ENCODE measurements around the gene NIT1. TPM values are rescaled to one million over a fixed set of nuclear protein-coding genes. Genes with fewer than 3 reads are reported as not detected.

Gene NIT1
- total and polyA plus RNA-seq, 2 of the 8 experiments (the other 6 are each of a cell fraction or from before 2014, with no cell fraction given) = 33.0 to 40.4 TPM

GRCh38 chr1:161168906-161169305 lies 51.0 kb downstream of the NIT1 start:
- Histone ChIP-seq H4K8ac (ENCODE audit: extremely low read depth, insufficient read depth, low read length) (no peak overlapping the region), H4K20me1 (replicated peaks in 1 of 2; ENCODE audit: control insufficient read depth in 1 of 2, insufficient read depth in 2 of 2, low read length in 2 of 2) (peaks cover 0 to 2% of the 10 kb centered on the region in 2 experiments), H3K9me3 (ENCODE audit: insufficient read depth in 2 of 2, low read depth in 1 of 2, low read length in 1 of 2) (no peaks in the 10 kb centered on the region), H2AK5ac (ENCODE audit: low read depth, low read length) (no peak overlapping the region), H3K4me1 (replicated peaks in 1 of 4; ENCODE audit: control insufficient read depth in 3 of 4, insufficient read depth in 4 of 4, low read length in 3 of 4) (peaks cover 0 to 7% (median 5%) of the 10 kb centered on the region in 4 experiments; a peak in 4 of 7 replicates), H3K27me3 (replicated peaks in 1 of 4; ENCODE audit: control insufficient read depth in 3 of 4, extremely low read depth in 1 of 4, insufficient read depth in 3 of 4, low read length in 3 of 4) (no peaks in the 10 kb centered on the region), H4K91ac (replicated peaks; ENCODE audit: insufficient read length, low read length) (no peak overlapping the region), H2BK15ac (ENCODE audit: low read length) (no peak overlapping the region), H2BK20ac (ENCODE audit: low read length) (no peak overlapping the region), H2BK5ac (ENCODE audit: low read depth, low read length) (no peak overlapping the region), H3K23ac (ENCODE audit: insufficient read length) (no peak overlapping the region), H3K4me2 (ENCODE audit: insufficient read depth in 1 of 2, low read depth in 2 of 2, low read length in 2 of 2) (no peak overlapping the region), H3K4ac (replicated peaks; ENCODE audit: insufficient read length, low read depth, low read length) (no peak overlapping the region), H3K4me3 (ENCODE audit: extremely low read depth in 1 of 4, insufficient read depth in 2 of 4, low read depth in 3 of 4, low read length in 4 of 4) (no peak overlapping the region; a peak in 1 of 8 replicates), H2BK12ac (ENCODE audit: low read depth, low read length) (no peak overlapping the region), H2BK120ac (replicated peaks; ENCODE audit: low read depth, low read length) (no peak overlapping the region), H3K23me2 (ENCODE audit: low read depth, low read length) (peaks cover 11% of the 10 kb centered on the region; the same call in 1 of the 2 replicates), H3K27ac (ENCODE audit: low read depth, low read length) (no peak overlapping the region), H3K79me2 (ENCODE audit: control insufficient read depth in 1 of 2, insufficient read depth in 2 of 2, low read length in 2 of 2) (no peaks in the 10 kb centered on the region), H4K5ac (ENCODE audit: insufficient read length, low read depth, low read length) (no peak overlapping the region), H3K18ac (ENCODE audit: extremely low read depth, low read length) (no peak overlapping the region), H3K56ac (replicated peaks; ENCODE audit: insufficient read length, low read depth, low read length) (no peak overlapping the region), H3K14ac (ENCODE audit: insufficient read length) (no peak overlapping the region), H3K79me1 (ENCODE audit: low read depth, low read length) (no peaks in the 10 kb centered on the region), H3K9ac (replicated peaks in 1 of 4; ENCODE audit: extremely low read depth in 1 of 4, low read depth in 3 of 4, low read length in 3 of 4) (no peak overlapping the region), H3K36me3 (ENCODE audit: control insufficient read depth in 2 of 4, insufficient read depth in 4 of 4, low read length in 3 of 4) (peaks cover 13 to 33% (median 27%) of the 10 kb centered on the region in 4 experiments), H2AFZ (ENCODE audit: low read length) (no peak overlapping the region)
- FAIRE-seq (no peak), DNase-seq (ENCODE audit: low read depth in 1 of 2, low spot score in 2 of 2) (no peak)
- ChIA-PET POLR2A (ENCODE audit: partially characterized antibody) (interaction anchor here (0.8 to 4.7 kb wide), 5 partner anchors 7 to 131 kb away, joined by 3 to 51 read pairs (median 8); partner anchors contain the start of gene B4GALT3), CTCF (ENCODE audit: partially characterized antibody) (interaction anchor here (1.0 to 5.3 kb wide), 3 partner anchors 7 to 36 kb away, joined by 3 to 27 read pairs (median 10); partner anchors contain the start of gene B4GALT3)
- WGBS, 2 experiments (ENCODE audit: extremely low coverage in 1 of 2, insufficient coverage in 1 of 2, insufficient read length in 1 of 2, insufficient replicate concordance in 2 of 2, low coverage in 1 of 2, low lambda C conversion rate in 2 of 2, missing lambda C conversion rate in 1 of 2) = 91% methylated on average over 9 of the region's 9 CpGs; no CpG with 5 or more reads in 1 of the 2 experiments
- TF ChIP-seq EP300 (IDR thresholded peaks at IDR 0.05; ENCODE audit: borderline replicate concordance in 1 of 2, low read depth in 2 of 2, low read length in 2 of 2) = no peak

All from H1 (cell line).